GM23338 (cell line): Measurements from ENCODE around the gene PAXX. TPM values are rescaled to one million over a fixed set of nuclear protein-coding genes. Genes with fewer than 3 reads are reported as not detected.

Source experiments
- ATAC-seq: fragments of 200-7000 bp; cut with Tn5 transposase; 3 replicates; pipeline ENCODE4 v1.9.1; 2020
- DNase-seq: peaks from one replicate; pipeline ENCODE4 v3.0.0-alpha.2; 2015; ENCODE audit warnings: low spot score
- H2AFZ ChIP-seq: fragments of 200-600 bp; sonication (generic); 2 replicates; pipeline ENCODE4 v1.8.0; 2016; ENCODE audit warnings: antibody characterized with exemption, mild to moderate bottlenecking, moderate library complexity
- H3F3A ChIP-seq: fragments of 200-600 bp; sonication (generic); replicated peaks from 2 replicates; pipeline ENCODE4 v1.8.0; 2017; ENCODE audit warnings: antibody characterized with exemption, mixed run types, low read depth
- H3K27ac ChIP-seq: fragments of 200-600 bp; sonication (generic); 2 replicates; pipeline ENCODE4 v1.6.1; 2016; ENCODE audit warnings: low read depth
- H3K27me3 ChIP-seq: fragments of 200-600 bp; sonication (generic); 2 replicates; pipeline ENCODE4 v1.8.0; 2016; ENCODE audit warnings: mild to moderate bottlenecking, mixed run types, moderate library complexity; ENCODE audit not compliant: insufficient read depth
- H3K36me3 ChIP-seq: fragments of 200-600 bp; sonication (generic); 2 replicates; pipeline ENCODE4 v1.8.0; 2016; ENCODE audit warnings: mild to moderate bottlenecking; ENCODE audit not compliant: insufficient read depth
- H3K4me1 ChIP-seq: fragments of 200-600 bp; sonication (generic); 2 replicates; pipeline ENCODE4 v1.8.0; 2016; ENCODE audit warnings: mild to moderate bottlenecking, moderate library complexity; ENCODE audit not compliant: insufficient read depth
- H3K4me2 ChIP-seq: fragments of 200-600 bp; sonication (generic); 2 replicates; pipeline ENCODE4 v1.7.1; 2017; ENCODE audit warnings: mixed run types
- H3K4me3 ChIP-seq: fragments of 200-600 bp; sonication (generic); 2 replicates; pipeline ENCODE4 v1.6.1; 2016; ENCODE audit warnings: mixed run types
- H3K79me2 ChIP-seq: fragments of 200-600 bp; sonication (generic); replicated peaks from 2 replicates; pipeline ENCODE4 v1.8.0; 2017; ENCODE audit warnings: mild to moderate bottlenecking; ENCODE audit not compliant: insufficient read depth
- H3K9me2 ChIP-seq: fragments of 200-600 bp; sonication (generic); 2 replicates; pipeline ENCODE4 v1.8.0; 2017; ENCODE audit not compliant: insufficient read depth
- H4K20me1 ChIP-seq: fragments of 200-600 bp; sonication (generic); replicated peaks from 2 replicates; pipeline ENCODE4 v1.8.0; 2017; ENCODE audit warnings: mild to moderate bottlenecking; ENCODE audit not compliant: insufficient read depth
- H3K27ac Mint-ChIP-seq: 2 replicates; pipeline ENCODE4 v1.8.0; 2020; ENCODE audit warnings: inconsistent platforms, mild to moderate bottlenecking, moderate library complexity, mixed read lengths
- H3K27me3 Mint-ChIP-seq: 3 replicates; pipeline ENCODE4 v1.8.0; 2022; ENCODE audit warnings: low read depth, mild to moderate bottlenecking, moderate library complexity, mixed read lengths, inconsistent platforms; ENCODE audit not compliant: insufficient read depth, poor library complexity
- H3K36me3 Mint-ChIP-seq: 3 replicates; pipeline ENCODE4 v1.8.0; 2021; ENCODE audit warnings: low read depth, mild to moderate bottlenecking, inconsistent platforms, moderate library complexity, mixed read lengths
- H3K4me1 Mint-ChIP-seq: 3 replicates; pipeline ENCODE4 v1.8.0; 2020; ENCODE audit warnings: mild to moderate bottlenecking, inconsistent platforms, mixed read lengths
- H3K4me3 Mint-ChIP-seq: 3 replicates; pipeline ENCODE4 v1.8.0; 2021; ENCODE audit warnings: moderate library complexity, mild to moderate bottlenecking, inconsistent platforms, mixed read lengths
- H3K9me3 Mint-ChIP-seq: 3 replicates; pipeline ENCODE4 v1.8.0; 2020; ENCODE audit warnings: moderate library complexity, mild to moderate bottlenecking, inconsistent platforms, mixed read lengths
- CREB1 ChIP-seq: fragments of 250-450 bp; sonication (Bioruptor Pico); IDR thresholded peaks from 2 replicates; pipeline ENCODE4 v1.5.0; 2020; ENCODE audit warnings: low read depth, mild to moderate bottlenecking, moderate library complexity
- CTCF ChIP-seq, 2 experiments: fragments of 200-600 bp in 1 of 2; sonication (generic) in 1 of 2; conservative IDR thresholded peaks; 2 replicates each; pipeline versions ENCODE4 v1.5.1 to v1.6.1; 2016 to 2017; ENCODE audit warnings: antibody characterized with exemption in 2 of 2, low read depth in 2 of 2, mild to moderate bottlenecking in 2 of 2, moderate library complexity in 1 of 2
- ETS1 ChIP-seq: IDR thresholded peaks from 2 replicates; pipeline ENCODE4 v1.6.1; 2016; ENCODE audit warnings: antibody characterized with exemption
- EZH2 ChIP-seq: fragments of 200-600 bp; sonication (generic); IDR thresholded peaks from one replicate; pipeline ENCODE4 v1.8.0; 2017; ENCODE audit warnings: antibody characterized with exemption, mild to moderate bottlenecking, low read depth; ENCODE audit not compliant: unreplicated experiment
- EZH2phosphoT487 ChIP-seq: fragments of 200-600 bp; sonication (generic); IDR thresholded peaks from one replicate; pipeline ENCODE4 v1.8.1; 2018; ENCODE audit warnings: antibody characterized with exemption; ENCODE audit not compliant: unreplicated experiment
- JUNB ChIP-seq: IDR thresholded peaks from one replicate; pipeline ENCODE4 v1.6.1; 2016; ENCODE audit warnings: antibody characterized with exemption; ENCODE audit not compliant: unreplicated experiment
- POLR2AphosphoS5 ChIP-seq: IDR thresholded peaks from 2 replicates; pipeline ENCODE4 v1.6.1; 2016; ENCODE audit warnings: antibody characterized with exemption, low read depth
- STAT1 ChIP-seq: IDR thresholded peaks from one replicate; pipeline ENCODE4 v1.6.1; 2016; ENCODE audit warnings: antibody characterized with exemption; ENCODE audit not compliant: unreplicated experiment
- ZNF331 ChIP-seq: fragments of 250-450 bp; sonication (Bioruptor Pico); IDR thresholded peaks from 2 replicates; pipeline ENCODE4 v1.5.0; 2020; ENCODE audit warnings: low read depth, mild to moderate bottlenecking, moderate library complexity
- long read RNA-seq: library from polyadenylated mRNA; unstranded; transcript quantifications from one replicate; pipeline ENCODE4 v2.0.0, GENCODE V29; 2020; ENCODE audit not compliant: unreplicated experiment
- polyA plus RNA-seq: library from polyadenylated mRNA; unstranded; fragments of >200 nt; fragmentation: Nextera tagmentation; extraction: Ambion mirVana; gene quantifications from 2 replicates; pipeline ENCODE4 v1.2.1, GENCODE V29; 2016
- total RNA-seq: library from RNA; depleted of rRNA; stranded (reverse); fragments of >200 nt; shearing (Covaris generic); gene quantifications from 2 replicates; pipeline ENCODE4 v1.2.3, GENCODE V29; 2014; rRNA removed

PAXX gene
- total RNA-seq = 33.9 and 71.5 TPM in 2 replicates
- 86.0 and 88.3 TPM in 2 replicates for polyA plus RNA-seq
- long read RNA-seq, transcript PAXX-208 (5 exons, 1,077 nt) = minor isoform, 6 of 57 reads
- long read RNA-seq, transcript PAXX-201 (7 exons, 812 nt) = major isoform, 22 of 57 reads
- long read RNA-seq, partial matches to known transcripts = 3 of 57 reads
- long read RNA-seq, other reads (novel, unspliced or antisense) = 23 of 57 reads

- no peaks in the 10 kb centered on the region for H3F3A ChIP-seq
- H2AFZ ChIP-seq = no peak within 1 kb of the TSS
- no peaks in the 10 kb centered on the region for H4K20me1 ChIP-seq
- TF ChIP-seq POLR2AphosphoS5 = peak; percentile 70
- TF ChIP-seq EZH2 = no peak
- H3K27ac ChIP-seq = no peak within 1 kb of the TSS
- no peaks in the 10 kb centered on the region for H3K79me2 ChIP-seq
- ATAC-seq (peak; percentile 65), DNase-seq (peak; percentile 93)
- Mint-ChIP-seq H3K4me3 (peak within 1 kb of the TSS; percentile 80), H3K27me3 (peaks cover 29% of the 10 kb centered on the region), H3K36me3 (no peaks in the 10 kb centered on the region; the same call in 2 of the 3 replicates), H3K4me1 (no peaks in the 10 kb centered on the region; the same call in 2 of the 3 replicates), H3K9me3 (peaks cover 10% of the 10 kb centered on the region), H3K27ac (no peak within 1 kb of the TSS)
- no peaks in the 10 kb centered on the region for H3K36me3 ChIP-seq
- peaks cover 5% of the 10 kb centered on the region; the same call in 1 of the 2 replicates for H3K4me1 ChIP-seq
- peaks cover 45% of the 10 kb centered on the region for H3K27me3 ChIP-seq
- H3K9me2 ChIP-seq = no peaks in the 10 kb centered on the region
- peak within 1 kb of the TSS; percentile 86 for H3K4me3 ChIP-seq
- peak within 1 kb of the TSS; percentile 88 for H3K4me2 ChIP-seq
Observed at GRCh38 chr9:136991993-136992818, at the start of gene PAXX. PAXX (plus strand) TSS chr9:136992422; CDS start chr9:136992444, 22 bp downstream.

DNA sequence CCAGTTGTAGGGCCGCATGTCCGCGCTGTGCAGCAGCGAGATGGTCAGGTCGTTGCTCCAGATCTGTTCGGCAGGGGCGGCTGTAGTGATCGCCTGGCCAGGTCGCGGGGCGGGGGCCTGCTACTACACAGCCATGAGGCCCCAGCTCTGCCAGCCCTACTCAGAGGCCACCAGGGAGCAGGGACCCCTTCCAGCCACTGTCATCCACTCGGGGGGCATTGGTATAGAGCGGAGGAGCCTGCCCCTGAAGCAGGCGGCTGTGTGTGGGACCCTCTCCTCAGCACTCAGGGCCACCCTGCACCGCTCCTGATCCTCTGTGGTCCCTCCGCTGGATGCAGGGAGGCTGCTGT, 49.4 kb upstream of the PAXX start:
- Histone ChIP-seq H2AFZ (no peak overlapping the region), H3K79me2 (0 out of 2 replicates have a peak, but pooled peaks cover 5% of the 10 kb centered on the region), H3K27me3 (no peaks in the 10 kb centered on the region), H3K4me1 (peaks cover 1% of the 10 kb centered on the region; the same call in 1 of the 2 replicates), H3F3A (0 out of 2 replicates have a peak, but pooled peaks cover 3% of the 10 kb centered on the region), H3K36me3 (no peaks in the 10 kb centered on the region), H3K4me3 (no peak overlapping the region), H3K27ac (no peak overlapping the region), H3K9me2 (no peaks in the 10 kb centered on the region), H3K4me2 (no peak overlapping the region), H4K20me1 (no peaks in the 10 kb centered on the region; the same call in 1 of the 2 replicates)
- H3K27ac Mint-ChIP-seq = no peak overlapping the region
- peaks cover 7% of the 10 kb centered on the region for H3K4me1 Mint-ChIP-seq
- peaks cover 12% of the 10 kb centered on the region for H3K27me3 Mint-ChIP-seq
- no peak for ATAC-seq
- H3K9me3 Mint-ChIP-seq = no peaks in the 10 kb centered on the region
- no peak for TF ChIP-seq ZNF331 (CRISPR knock-in tag)
- TF ChIP-seq JUNB = no peak
- TF ChIP-seq ETS1 = no peak
- TF ChIP-seq EZH2 = no peak
- TF ChIP-seq CTCF (conservative IDR thresholded peaks at IDR 0.05; ENCODE audit: low read depth in 2 of 2) = no peak
- no peak for TF ChIP-seq CREB1
- TF ChIP-seq EZH2phosphoT487 = no peak
- TF ChIP-seq STAT1 = no peak
- no peak for TF ChIP-seq POLR2AphosphoS5
- no peak for DNase-seq
- peaks cover 27% of the 10 kb centered on the region for H3K36me3 Mint-ChIP-seq
- peak overlapping the region; percentile 21; the same call in 1 of the 3 replicates for H3K4me3 Mint-ChIP-seq
